T-cell (primary cell): ENCODE results near the gene MTMR11. TPM values are rescaled to one million over a fixed set of nuclear protein-coding genes. Genes with fewer than 3 reads are reported as not detected.

Source experiments
- ATAC-seq, 4 experiments: fragments of 200-7000 bp in 3 of 4; fragments of 150-1000 bp in 1 of 4; cut with Tn5 transposase; replicated peaks in 1 of 4; 1 replicate in 3 of 4; 2 replicates in 1 of 4; pipeline ENCODE4 v1.10.0; 2021; ENCODE audit warnings: moderate library complexity in 3 of 4, mild to moderate bottlenecking in 2 of 4, moderate number of reproducible peaks in 1 of 4
- CTCF ChIA-PET, 2 donors: fragments of 300-600 bp; sonication (Branson Sonifier 250); formaldehyde crosslinking; loops; one replicate each; lab custom pipeline; 2022; ENCODE audit warnings: antibody characterized with exemption in 2 of 2; lab: Charles Lee
- POLR2A ChIA-PET, 2 donors: fragments of 300-600 bp; sonication (Branson Sonifier 250); formaldehyde crosslinking; loops; one replicate each; lab custom pipeline; 2022; ENCODE audit warnings: antibody characterized with exemption in 2 of 2; lab: Charles Lee
- DNase-seq, 35 experiments: peaks; one replicate each; pipeline versions ENCODE4 v3.0.0 to v3.0.0-alpha.2; 2013 to 2023
- H3K27ac ChIP-seq: one replicate; pipeline ENCODE4 v1.5.1; 2013; ENCODE audit warnings: low read length
- H3K27me3 ChIP-seq, 2 experiments: replicated peaks in 1 of 2; 1 replicate in 1 of 2; 2 replicates in 1 of 2; pipeline versions ENCODE4 v1.6.1 to v1.7.0; 2013; ENCODE audit warnings: low read length in 1 of 2, mixed read lengths in 1 of 2; ENCODE audit not compliant: control insufficient read depth in 2 of 2, insufficient read depth in 2 of 2; ENCODE audit errors: extremely low read depth in 1 of 2
- H3K36me3 ChIP-seq, 2 donors: 1 replicate in 1 of 2; 2 replicates in 1 of 2; pipeline versions ENCODE4 v1.6.1 to v1.7.0; 2013; ENCODE audit warnings: low read length in 1 of 2; ENCODE audit not compliant: control insufficient read depth in 2 of 2, insufficient read depth in 1 of 2; ENCODE audit errors: extremely low read depth in 1 of 2
- H3K4me1 ChIP-seq, 2 experiments: 1 replicate in 1 of 2; 2 replicates in 1 of 2; pipeline versions ENCODE4 v1.6.1 to v1.7.0; 2013; ENCODE audit warnings: low read length in 2 of 2, mixed read lengths in 1 of 2; ENCODE audit not compliant: insufficient read depth in 2 of 2, control insufficient read depth in 1 of 2; ENCODE audit errors: extremely low read depth in 1 of 2
- H3K4me3 ChIP-seq, 2 donors: 1 replicate in 1 of 2; 2 replicates in 1 of 2; pipeline versions ENCODE4 v1.5.1 to v1.7.0; 2013; ENCODE audit warnings: mild to moderate bottlenecking in 2 of 2, low read length in 1 of 2, moderate library complexity in 1 of 2; ENCODE audit not compliant: control insufficient read depth in 1 of 2; ENCODE audit errors: extremely low read depth in 1 of 2
- H3K9me3 ChIP-seq: 2 replicates; pipeline ENCODE4 v1.7.0; 2013
- H3K27ac Mint-ChIP-seq, 2 donors: one replicate each; pipeline ENCODE4 v1.8.0; 2020 to 2021; ENCODE audit warnings: mild to moderate bottlenecking in 2 of 2, mixed read lengths in 2 of 2
- H3K27me3 Mint-ChIP-seq, 2 donors: one replicate each; pipeline ENCODE4 v1.8.0; 2021 to 2022; ENCODE audit warnings: mixed read lengths in 2 of 2
- H3K36me3 Mint-ChIP-seq: one replicate; pipeline ENCODE4 v1.8.0; 2021; ENCODE audit warnings: mixed read lengths
- H3K4me1 Mint-ChIP-seq, 3 donors: one replicate each; pipeline ENCODE4 v1.8.0; 2020 to 2022; ENCODE audit warnings: mixed read lengths in 3 of 3, mild to moderate bottlenecking in 1 of 3
- H3K4me3 Mint-ChIP-seq, 3 donors: one replicate each; pipeline ENCODE4 v1.8.0; 2020 to 2022; ENCODE audit warnings: mild to moderate bottlenecking in 3 of 3, mixed read lengths in 3 of 3, moderate library complexity in 3 of 3
- H3K9me3 Mint-ChIP-seq, 3 donors: one replicate each; pipeline ENCODE4 v1.8.0; 2020 to 2022; ENCODE audit warnings: mixed read lengths in 3 of 3
- WGBS: methylation state at CpG from one replicate; pipeline ENCODE4 v1.1.5; 2013; ENCODE audit warnings: missing lambda C conversion rate; ENCODE audit not compliant: insufficient coverage; 5-methylcytosine and 5-hydroxymethylcytosine counted together
- total RNA-seq, 35 experiments: library from RNA in 6 of 35; stranded (reverse) in 6 of 35; fragments of 120-200 nt in 1 of 35; gene quantifications; one replicate each; pipeline versions ENCODE4 v1.2.1 to v1.2.4 and lab custom pipeline; 2013 to 2026

Gene MTMR11
- total RNA-seq, 5 donors from 2014 or later (not counting 1 experiment from before 2014, with no cell fraction given) = 0.58 to 2.5 (median 1.5) TPM

DNA sequence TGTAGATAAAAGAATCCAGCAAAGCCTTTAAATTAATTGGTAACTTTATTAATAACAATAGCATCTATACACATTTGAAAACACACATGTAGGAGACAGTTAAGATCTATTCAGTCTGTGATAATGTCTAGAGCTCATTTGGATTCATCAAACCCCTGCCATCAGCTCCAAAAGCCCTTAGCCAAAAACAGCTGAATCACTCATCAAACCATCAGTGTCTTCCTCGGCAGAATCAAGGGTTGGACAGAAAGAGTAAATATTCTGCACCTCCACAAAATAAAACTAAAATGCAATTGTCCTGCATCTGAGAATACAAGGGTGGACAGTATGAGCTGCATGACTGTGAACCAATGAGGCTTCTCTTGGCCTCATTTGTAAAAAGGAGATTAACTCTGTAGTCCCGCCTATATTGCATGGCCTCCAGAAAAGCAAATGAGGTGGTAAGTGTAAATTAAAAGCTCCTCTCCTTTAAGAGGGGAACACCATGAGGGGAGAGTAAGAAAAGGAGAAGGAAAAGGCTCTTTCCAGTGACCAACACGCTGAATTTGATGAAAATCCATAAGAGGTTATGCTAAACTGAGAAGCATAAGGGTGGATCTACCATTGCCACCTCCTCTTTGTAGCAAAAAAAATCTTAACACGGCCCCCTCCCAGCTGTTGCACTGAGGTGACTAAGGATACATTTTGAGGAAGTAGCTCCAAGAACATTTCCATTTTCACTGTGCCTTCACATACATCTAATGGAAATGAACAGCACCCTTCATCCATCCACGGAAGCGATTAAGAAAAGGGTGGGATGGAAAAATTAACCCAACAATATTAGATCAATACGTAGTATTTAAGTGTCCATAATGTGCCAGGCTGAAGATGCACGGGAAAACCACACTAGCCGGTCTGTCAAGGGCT, 52.0 kb downstream of the MTMR11 start:
- Mint-ChIP-seq H3K27ac (no peak overlapping the region), H3K4me1 (peaks cover 19 to 22% (median 22%) of the 10 kb centered on the region in 3 donors), H3K36me3 (no peaks in the 10 kb centered on the region), H3K9me3 (no peaks in the 10 kb centered on the region), H3K27me3 (no peaks in the 10 kb centered on the region), H3K4me3 (no peak overlapping the region)
- Histone ChIP-seq H3K27ac (peak overlapping the region; percentile 97), H3K4me3 (peak overlapping the region; percentile 78 to 94), H3K9me3 (no peaks in the 10 kb centered on the region), H3K36me3 (no peaks in the 10 kb centered on the region), H3K4me1 (peaks cover 22 to 45% of the 10 kb centered on the region in 2 experiments), H3K27me3 (no peaks in the 10 kb centered on the region)
- ATAC-seq (no peak), DNase-seq (peak in 2 of 35 experiments; percentile 14 to 26)
- POLR2A ChIA-PET = interaction anchor here (0.5 to 4.1 kb wide), 5 partner anchors 40 to 349 kb away, joined by 4 to 56 read pairs (median 11); partner anchors contain the start of gene SF3B4 (in 1 of the 2)
- WGBS = no CpG with 5 or more reads among the region's 9 CpGs
- CTCF ChIA-PET = no interaction called here

DNA sequence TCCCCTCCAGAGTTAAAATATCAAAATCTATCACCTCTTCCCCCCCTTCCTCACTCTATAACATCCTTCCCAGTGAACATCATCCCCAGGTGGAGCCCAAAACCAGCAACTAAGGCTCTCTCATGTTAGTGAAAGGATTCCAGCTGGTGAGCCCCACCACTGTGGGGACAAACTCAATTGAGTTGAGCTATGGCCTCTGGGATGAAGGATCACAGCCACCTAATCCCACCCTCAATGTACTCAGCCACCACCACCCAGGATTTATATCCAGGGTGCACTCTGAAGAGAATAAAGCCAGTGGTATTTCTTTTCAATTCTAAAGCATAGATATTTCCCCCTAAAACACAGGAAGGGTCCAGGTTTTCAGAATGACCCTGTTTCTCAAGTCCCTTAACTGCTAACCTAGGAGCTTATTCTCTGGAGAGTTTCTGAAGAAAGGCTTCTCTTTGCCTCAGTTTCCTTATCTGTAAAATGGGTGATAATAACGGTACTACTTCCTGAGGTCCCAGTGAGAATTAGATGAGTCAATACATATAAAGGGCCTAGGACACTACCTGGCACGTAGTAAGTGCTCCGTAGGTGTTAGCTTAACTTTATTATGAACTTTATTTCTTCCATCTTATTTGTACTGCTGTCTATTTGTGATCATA, 53.0 kb downstream of the MTMR11 start:
- Mint-ChIP-seq H3K27me3 (no peaks in the 10 kb centered on the region), H3K4me1 (peaks cover 26 to 31% (median 30%) of the 10 kb centered on the region in 3 donors), H3K9me3 (no peaks in the 10 kb centered on the region), H3K4me3 (peak overlapping the region in 1 of 3 donors; percentile 40), H3K27ac (peak overlapping the region; percentile 30 to 70), H3K36me3 (no peaks in the 10 kb centered on the region)
- no CpG with 5 or more reads among the region's 3 CpGs for WGBS
- ATAC-seq (no peak), DNase-seq (no peak)
- CTCF ChIA-PET = no interaction called here
- no peaks in the 10 kb centered on the region for H3K27me3 ChIP-seq
- peaks cover 24 to 47% of the 10 kb centered on the region in 2 experiments for H3K4me1 ChIP-seq
- POLR2A ChIA-PET = interaction anchor here (0.6 to 0.7 kb wide), 2 partner anchors 35 to 44 kb away, joined by 3 read pairs; no protein-coding TSS in a partner anchor
- no peak overlapping the region for H3K27ac ChIP-seq
- H3K4me3 ChIP-seq = no peak overlapping the region
- no peaks in the 10 kb centered on the region for H3K36me3 ChIP-seq
- no peaks in the 10 kb centered on the region for H3K9me3 ChIP-seq

- no peaks in the 10 kb centered on the region for H3K9me3 Mint-ChIP-seq
- ChIA-PET POLR2A (interaction anchor here in 1 of 2 donors (0.6 kb wide), 1 partner anchor 868 kb away, joined by 3 read pairs; no protein-coding TSS in a partner anchor), CTCF (no interaction called here)
- H3K4me3 ChIP-seq = no peak overlapping the region
- DNase-seq (no peak), ATAC-seq (no peak)
- peak overlapping the region; percentile 56 to 67 for H3K27ac Mint-ChIP-seq
- H3K27me3 ChIP-seq = no peaks in the 10 kb centered on the region
- peaks cover 3% of the 10 kb centered on the region for H3K36me3 Mint-ChIP-seq
- H3K4me1 ChIP-seq = peaks cover 26 to 36% of the 10 kb centered on the region in 2 experiments
- no peak overlapping the region for H3K4me3 Mint-ChIP-seq
- no CpG with 5 or more reads among the region's 1 CpG for WGBS
- no peaks in the 10 kb centered on the region for H3K27me3 Mint-ChIP-seq
- H3K9me3 ChIP-seq = no peaks in the 10 kb centered on the region
- H3K27ac ChIP-seq = no peak overlapping the region
- H3K4me1 Mint-ChIP-seq = peaks cover 35 to 41% (median 40%) of the 10 kb centered on the region in 3 donors
- no peaks in the 10 kb centered on the region for H3K36me3 ChIP-seq
Measured at GRCh38 chr1:149881876-149882275, 54.8 kb downstream of the MTMR11 start.

DNA sequence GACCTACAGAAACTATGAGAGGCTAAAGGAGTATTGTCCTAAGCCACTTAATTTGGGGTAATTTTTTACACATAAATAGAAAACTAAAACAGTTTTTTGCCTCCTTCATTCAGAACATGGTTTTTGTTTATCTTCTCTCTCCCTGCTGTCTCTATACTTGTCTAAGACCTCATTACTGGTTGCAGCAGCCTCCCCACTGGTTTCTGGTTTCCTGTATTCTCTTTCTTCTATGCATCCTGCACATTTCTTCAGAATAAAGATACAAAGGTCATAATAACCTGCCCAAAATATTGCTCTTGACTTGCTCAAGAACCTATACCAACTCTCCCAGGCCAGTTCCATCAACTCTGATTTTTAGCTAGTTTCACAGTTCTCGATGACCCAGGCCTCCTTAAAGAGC, 57.1 kb downstream of the MTMR11 start:
- peak overlapping the region; percentile 30 for H3K27ac ChIP-seq
- no peaks in the 10 kb centered on the region for H3K27me3 Mint-ChIP-seq
- DNase-seq = peak in 18 of 35 experiments; percentile 14 to 58 (median 30)

More for the DNA sequence above, 57.1 kb downstream of the MTMR11 start:
- no peak overlapping the region for H3K4me3 ChIP-seq
- peak overlapping the region; percentile 0 to 52 (median 1) for H3K4me3 Mint-ChIP-seq
- H3K9me3 Mint-ChIP-seq = no peaks in the 10 kb centered on the region
- POLR2A ChIA-PET = no interaction called here
- H3K4me1 ChIP-seq = peaks cover 23 to 25% of the 10 kb centered on the region in 2 experiments
- H3K4me1 Mint-ChIP-seq = peaks cover 35 to 41% (median 40%) of the 10 kb centered on the region in 3 donors
- CTCF ChIA-PET = no interaction called here
- H3K27ac Mint-ChIP-seq = peak overlapping the region; percentile 79 to 85
- no peaks in the 10 kb centered on the region for H3K9me3 ChIP-seq
- H3K27me3 ChIP-seq = peaks cover 0 to 3% of the 10 kb centered on the region in 2 experiments
- ATAC-seq = peak; percentile 67 to 99 (median 94)
- 75% methylated on average over 1 of the region's 1 CpG for WGBS
- H3K36me3 ChIP-seq = no peaks in the 10 kb centered on the region
- peaks cover 3% of the 10 kb centered on the region for H3K36me3 Mint-ChIP-seq

Other genes starting within 250 kb of the MTMR11 start
- not detected for gene FCGR1A, start 154.2 kb downstream of the MTMR11 start, total RNA-seq
- gene BOLA1, start 37.3 kb downstream of the MTMR11 start, total RNA-seq = 10 to 100 TPM in 3 of 5 donors, 1 to 10 TPM in 2; 6.0 to 27.6 (median 26.1) TPM
- 1 to 10 TPM; 3.1 to 4.5 (median 3.9) TPM for gene SV2A, start 19.0 kb downstream of the MTMR11 start, total RNA-seq
- 10 to 100 TPM; 45.3 to 54.6 (median 51.6) TPM for gene SF3B4, start 9.1 kb downstream of the MTMR11 start, total RNA-seq
- gene OTUD7B, start 73.8 kb upstream of the MTMR11 start, total RNA-seq = 10 to 100 TPM in 3 of 5 donors, 1 to 10 TPM in 2; 7.8 to 13.7 (median 10.2) TPM
- 10 to 100 TPM; 24.9 to 30.7 (median 28.0) TPM for gene VPS45, start 130.9 kb upstream of the MTMR11 start, total RNA-seq
- gene PLEKHO1, start 213.0 kb upstream of the MTMR11 start, total RNA-seq = 100 to 1,000 TPM in 3 of 5 donors, 10 to 100 TPM in 2; 68.9 to 183 (median 154) TPM